ENCODE results near the gene PCDHB12. TPM values are rescaled to one million over a fixed set of nuclear protein-coding genes. Genes with fewer than 3 reads are reported as not detected.

The PCDHB12 gene
- total RNA-seq, 1 donor from 2014 or later, result 3.5 TPM

Other genes with a start within 250 kb of the PCDHB12 start
- 33.4 TPM for gene PCDHAC2, start 242.2 kb upstream of the PCDHB12 start, total RNA-seq
- gene PCDHB1, start 157.3 kb upstream of the PCDHB12 start, total RNA-seq, result 0.09 TPM
- gene PCDHB2, start 114.1 kb upstream of the PCDHB12 start, total RNA-seq, result 3.6 TPM
- gene PCDHB3, start 108.2 kb upstream of the PCDHB12 start, total RNA-seq, result 1.4 TPM
- gene PCDHB4, start 86.9 kb upstream of the PCDHB12 start, total RNA-seq, result 5.2 TPM
- 8.0 TPM for gene PCDHB5, start 73.5 kb upstream of the PCDHB12 start, total RNA-seq
- gene PCDHB6, start 58.7 kb upstream of the PCDHB12 start, total RNA-seq, result 0.60 TPM
- 2.1 TPM for gene PCDHB7, start 36.1 kb upstream of the PCDHB12 start, total RNA-seq
- 1.8 TPM for gene PCDHB8, start 30.9 kb upstream of the PCDHB12 start, total RNA-seq
- gene PCDHB16, start 26.3 kb upstream of the PCDHB12 start, total RNA-seq, result 3.0 TPM
- gene PCDHB9, start 21.6 kb upstream of the PCDHB12 start, total RNA-seq, result 2.1 TPM
- gene PCDHB10, start 16.4 kb upstream of the PCDHB12 start, total RNA-seq, result 2.5 TPM
- gene PCDHB11, start 9.1 kb upstream of the PCDHB12 start, total RNA-seq, result 8.5 TPM
- gene PCDHB13, start 5.2 kb downstream of the PCDHB12 start, total RNA-seq, result 8.3 TPM
- 9.4 TPM for gene PCDHB14, start 14.6 kb downstream of the PCDHB12 start, total RNA-seq
- 3.6 TPM for gene PCDHB15, start 36.7 kb downstream of the PCDHB12 start, total RNA-seq
- not detected for gene SLC25A2, start 95.3 kb downstream of the PCDHB12 start, total RNA-seq
- 65.2 TPM for gene TAF7, start 112.1 kb downstream of the PCDHB12 start, total RNA-seq
- gene PCDHGA1, start 121.8 kb downstream of the PCDHB12 start, total RNA-seq, result 0.72 TPM
- 6.7 TPM for gene PCDHGA2, start 130.0 kb downstream of the PCDHB12 start, total RNA-seq
- 4.0 TPM for gene PCDHGA3, start 135.1 kb downstream of the PCDHB12 start, total RNA-seq
- 4.6 TPM for gene PCDHGB1, start 141.4 kb downstream of the PCDHB12 start, total RNA-seq
- gene PCDHGA4, start 146.3 kb downstream of the PCDHB12 start, total RNA-seq, result 3.3 TPM
- 5.1 TPM for gene PCDHGB2, start 151.3 kb downstream of the PCDHB12 start, total RNA-seq
- 3.3 TPM for gene PCDHGA5, start 155.4 kb downstream of the PCDHB12 start, total RNA-seq
- 3.0 TPM for gene PCDHGB3, start 161.5 kb downstream of the PCDHB12 start, total RNA-seq
- 6.6 TPM for gene PCDHGA6, start 165.2 kb downstream of the PCDHB12 start, total RNA-seq
- gene PCDHGA7, start 174.0 kb downstream of the PCDHB12 start, total RNA-seq, result 4.5 TPM
- 5.2 TPM for gene PCDHGB4, start 179.0 kb downstream of the PCDHB12 start, total RNA-seq
- gene PCDHGA8, start 183.9 kb downstream of the PCDHB12 start, total RNA-seq, result 1.9 TPM
- 12.4 TPM for gene PCDHGB5, start 189.2 kb downstream of the PCDHB12 start, total RNA-seq
- gene PCDHGA9, start 194.1 kb downstream of the PCDHB12 start, total RNA-seq, result 7.5 TPM
- 11.6 TPM for gene PCDHGB6, start 199.3 kb downstream of the PCDHB12 start, total RNA-seq
- 6.2 TPM for gene PCDHGA10, start 204.3 kb downstream of the PCDHB12 start, total RNA-seq
- gene PCDHGB7, start 209.0 kb downstream of the PCDHB12 start, total RNA-seq, result 15.5 TPM
- 4.2 TPM for gene PCDHGA11, start 212.3 kb downstream of the PCDHB12 start, total RNA-seq
- gene PCDHGA12, start 221.8 kb downstream of the PCDHB12 start, total RNA-seq, result 10.2 TPM

Data from mucosa of gallbladder (tissue), 1 donor.